ENCODE measurements around the gene TMEM184B.

DNA sequence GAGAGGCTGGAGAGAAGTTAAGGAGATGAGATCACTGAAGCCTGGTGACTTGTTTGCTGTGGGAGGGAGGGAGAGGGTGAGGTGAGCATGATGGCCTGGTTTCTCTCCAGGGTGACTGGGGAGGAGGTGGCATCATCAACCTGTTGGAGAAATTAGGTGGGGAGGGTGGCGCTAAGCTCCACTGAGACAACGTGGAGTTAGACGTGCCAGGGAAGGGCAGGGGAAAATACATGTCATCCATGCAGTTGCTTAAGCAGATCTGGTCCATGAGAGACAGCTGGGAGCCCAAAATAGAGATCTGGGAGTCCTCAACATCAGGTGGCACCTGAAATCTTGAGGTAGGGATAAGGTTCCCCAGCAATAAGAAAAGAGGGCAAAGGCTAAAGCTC lies 80.3 kb downstream of the TMEM184B start:
- TF ChIP-seq CTCF (conservative IDR thresholded peaks at IDR 0.05) (no peak), EZH2 (IDR thresholded peaks at IDR 0.05; ENCODE audit: low read depth) (no peak)

All from PC-9 (cell line).